Fibroblast of lung (primary cell): ENCODE results near the gene TAS2R60. TPM values are rescaled to one million over a fixed set of nuclear protein-coding genes. Genes with fewer than 3 reads are reported as not detected.
"Not testable (repeated sequence)": the region's sequence is repeated elsewhere in the genome, so short reads cannot be mapped to it uniquely, and the experiment has no call there.

Experiments
- DNase-seq, 2 donors: peaks; one replicate each; pipeline versions ENCODE4 v3.0.0 to v3.0.0-alpha.2; 2010; ENCODE audit warnings: low read depth in 2 of 2
- H2AFZ ChIP-seq: 2 replicates; pipeline ENCODE4 v1.5.1; 2012; ENCODE audit warnings: low read length, control low read depth, inconsistent platforms
- H3K27ac ChIP-seq: 2 replicates; pipeline ENCODE4 v1.5.1; 2011; ENCODE audit warnings: low read length, control low read depth; ENCODE audit not compliant: insufficient read depth
- H3K27me3 ChIP-seq: 2 replicates; pipeline ENCODE4 v1.5.1; 2011; ENCODE audit warnings: mild to moderate bottlenecking, low read length; ENCODE audit not compliant: control insufficient read depth, insufficient read depth
- H3K36me3 ChIP-seq: 2 replicates; pipeline ENCODE4 v1.5.1; 2011; ENCODE audit warnings: low read length; ENCODE audit not compliant: control insufficient read depth, insufficient read depth
- H3K4me1 ChIP-seq: 2 replicates; pipeline ENCODE4 v1.5.1; 2011; ENCODE audit warnings: low read length; ENCODE audit not compliant: control insufficient read depth, insufficient read depth; ENCODE audit errors: extremely low read depth
- H3K4me2 ChIP-seq: 2 replicates; pipeline ENCODE4 v1.5.1; 2011; ENCODE audit warnings: low read length, control low read depth; ENCODE audit not compliant: insufficient read depth; ENCODE audit errors: extremely low read depth
- H3K4me3 ChIP-seq, 4 experiments: fragments of 200-600 bp in 1 of 4; sonication (generic) in 1 of 4; replicated peaks in 1 of 4; 2 replicates each; pipeline ENCODE4 v1.5.1; 2011 to 2016; ENCODE audit warnings: low read length in 4 of 4, low read depth in 3 of 4, mild to moderate bottlenecking in 3 of 4, control low read depth in 2 of 4, inconsistent platforms in 1 of 4, mixed read lengths in 1 of 4; ENCODE audit not compliant: insufficient read depth in 1 of 4; ENCODE audit errors: control extremely low read depth in 1 of 4
- H3K79me2 ChIP-seq: 2 replicates; pipeline ENCODE4 v1.5.1; 2012; ENCODE audit warnings: mild to moderate bottlenecking, low read length, inconsistent platforms; ENCODE audit not compliant: control insufficient read depth, insufficient read depth
- H3K9ac ChIP-seq: 2 replicates; pipeline ENCODE4 v1.5.1; 2011; ENCODE audit warnings: mild to moderate bottlenecking, low read length, control low read depth; ENCODE audit not compliant: insufficient read depth
- H3K9me3 ChIP-seq: 2 replicates; pipeline ENCODE4 v1.5.1; 2012; ENCODE audit warnings: low read depth, low read length; ENCODE audit not compliant: control insufficient read depth, insufficient read depth
- H4K20me1 ChIP-seq: 2 replicates; pipeline ENCODE4 v1.5.1; 2011; ENCODE audit warnings: low read length; ENCODE audit not compliant: control insufficient read depth, insufficient read depth; ENCODE audit errors: extremely low read depth
- CTCF ChIP-seq, 2 donors: IDR thresholded peaks in 1 of 2; conservative IDR thresholded peaks in 1 of 2; 1 replicate in 1 of 2; 2 replicates in 1 of 2; pipeline ENCODE4 v1.5.1; 2011 to 2012; ENCODE audit warnings: low read length in 2 of 2, control low read depth in 1 of 2, inconsistent platforms in 1 of 2, low read depth in 1 of 2, mild to moderate bottlenecking in 1 of 2
- EZH2 ChIP-seq: IDR thresholded peaks from 2 replicates; pipeline ENCODE4 v1.5.1; 2012; ENCODE audit warnings: low read length, control low read depth, mild to moderate bottlenecking; ENCODE audit errors: missing control alignments
- polyA plus RNA-seq, 2 donors: library from polyadenylated mRNA; depleted of rRNA in 1 of 2; stranded (reverse) in 1 of 2; unstranded in 1 of 2; fragments of >200 nt; gene quantifications; 2 replicates each; pipeline ENCODE4 v1.2.1, GENCODE V29; 2011 to 2012; ENCODE audit warnings: missing spikeins in 1 of 2
- total RNA-seq: library from RNA; depleted of rRNA; stranded (reverse); fragments of >200 nt; gene quantifications from 2 replicates; pipeline ENCODE4 v1.2.1, GENCODE V29; 2014

The TAS2R60 gene
- total and polyA plus RNA-seq, 2 donors (not counting 1 experiment from before 2014, with no cell fraction given): not detected

GRCh38 chr7:143467724-143468123 lies 24.5 kb downstream of the TAS2R60 start:
- H3K4me2 ChIP-seq: no peak overlapping the region
- no peak for DNase-seq
- no peak overlapping the region for H2AFZ ChIP-seq
- no peaks in the 10 kb centered on the region for H3K4me1 ChIP-seq
- no peak overlapping the region for H3K9ac ChIP-seq
- H3K27ac ChIP-seq: no peak overlapping the region
- no peaks in the 10 kb centered on the region for H3K79me2 ChIP-seq
- no peak overlapping the region for H3K4me3 ChIP-seq
- H4K20me1 ChIP-seq: no peaks in the 10 kb centered on the region
- no peaks in the 10 kb centered on the region for H3K27me3 ChIP-seq
- TF ChIP-seq CTCF (conservative IDR thresholded peaks at IDR 0.05 in 1 of 2, IDR thresholded peaks at IDR 0.05 in 1 of 2; ENCODE audit: low read depth in 1 of 2, low read length in 2 of 2): no peak
- no peak for TF ChIP-seq EZH2
- H3K9me3 ChIP-seq: no peaks in the 10 kb centered on the region
- no peaks in the 10 kb centered on the region for H3K36me3 ChIP-seq

- H3K27ac ChIP-seq, H3K4me3 ChIP-seq, H3K4me1 ChIP-seq, H3K36me3 ChIP-seq, H3K79me2 ChIP-seq, H3K27me3 ChIP-seq, H3K4me2 ChIP-seq, H2AFZ ChIP-seq, H4K20me1 ChIP-seq, H3K9me3 ChIP-seq, H3K9ac ChIP-seq: not testable (repeated sequence)
- DNase-seq: peak in 1 of 2 donors; percentile 73
Observed at GRCh38 chr7:143472071-143472689, 28.9 kb downstream of the TAS2R60 start.

GRCh38 chr7:143477501-143478150 lies 34.4 kb downstream of the TAS2R60 start, which contains the start of gene TAS2R41:
TSS of gene TAS2R41 (plus strand) at chr7:143477873. CDS start at chr7:143477873, 0 bp downstream.
- Histone ChIP-seq H3K36me3 (no peaks in the 10 kb centered on the region), H3K9ac (no peak within 1 kb of the TSS), H3K4me2 (no peak within 1 kb of the TSS), H3K27ac (no peak within 1 kb of the TSS), H3K27me3 (no peaks in the 10 kb centered on the region), H3K4me1 (peaks cover 2% of the 10 kb centered on the region), H3K4me3 (no peak within 1 kb of the TSS), H3K79me2 (no peaks in the 10 kb centered on the region), H3K9me3 (no peaks in the 10 kb centered on the region), H2AFZ (no peak within 1 kb of the TSS), H4K20me1 (no peaks in the 10 kb centered on the region)
- TF ChIP-seq EZH2: no peak
- TF ChIP-seq CTCF (conservative IDR thresholded peaks at IDR 0.05 in 1 of 2, IDR thresholded peaks at IDR 0.05 in 1 of 2; ENCODE audit: low read depth in 1 of 2, low read length in 2 of 2): no peak
- no peak for DNase-seq
